ENCODE results near the gene AIMP1. TPM values are rescaled to one million over a fixed set of nuclear protein-coding genes. Genes with fewer than 3 reads are reported as not detected.

Gene AIMP1
- total RNA-seq (2022; extraction: Qiagen RNA extraction), result 43.4 to 46.9 TPM (median 44.2 TPM) in 5 replicates

GRCh38 chr4:106315968-106316772 is at the start of gene AIMP1, which contains the start of gene TBCK:
TSS of gene AIMP1 (plus strand) at chr4:106316550. CDS start at chr4:106325010, 8,460 bp downstream.
TSS of gene TBCK (minus strand) at chr4:106316209. CDS start at chr4:106308960, 7,249 bp downstream.

GRCh38 chr4:106368678-106369077 is 52.3 kb downstream of the AIMP1 start, which contains the start of gene GIMD1:
TSS of gene GIMD1 (minus strand) at chr4:106368778. CDS start at chr4:106367435, 1,343 bp downstream.

Other genes starting within 250 kb of the AIMP1 start
- 1.9 to 3.3 TPM (median 2.9 TPM) in 5 replicates for gene TBCK, start 341 bp upstream of the AIMP1 start, total RNA-seq (2022; extraction: Qiagen RNA extraction)
- gene GIMD1, start 52.2 kb downstream of the AIMP1 start, total RNA-seq (2022; extraction: Qiagen RNA extraction), result not detected in 5 replicates

Data from A549 treated with CORT108297 at 1 μM for 4 hours (cell line).